Neuronal stem cell (in vitro differentiated cells): ENCODE measurements around the gene FLT1.

Source experiments
- DNase-seq: peaks from one replicate; pipeline ENCODE4 v3.0.0-alpha.2; 2013; ENCODE audit warnings: low spot score
- H2AFZ ChIP-seq: one replicate; pipeline ENCODE4 v1.6.1; 2013; ENCODE audit warnings: mild to moderate bottlenecking, low read length, inconsistent platforms
- H2AK5ac ChIP-seq: 2 replicates; pipeline ENCODE4 v1.6.1; 2013; ENCODE audit warnings: low read depth, mild to moderate bottlenecking, inconsistent platforms, low read length, moderate library complexity, mixed read lengths
- H2BK120ac ChIP-seq: 2 replicates; pipeline ENCODE4 v1.6.1; 2013; ENCODE audit warnings: low read depth, mild to moderate bottlenecking, inconsistent platforms, low read length, moderate library complexity, mixed read lengths
- H2BK12ac ChIP-seq: one replicate; pipeline ENCODE4 v1.6.1; 2013; ENCODE audit warnings: low read length, inconsistent platforms
- H2BK15ac ChIP-seq: 2 replicates; pipeline ENCODE4 v1.6.1; 2013; ENCODE audit warnings: mild to moderate bottlenecking, low read length, inconsistent platforms, mixed read lengths
- H2BK5ac ChIP-seq: one replicate; pipeline ENCODE4 v1.6.1; 2013; ENCODE audit warnings: inconsistent platforms, mild to moderate bottlenecking, low read length, moderate library complexity
- H3K14ac ChIP-seq: one replicate; pipeline ENCODE4 v1.6.1; 2013; ENCODE audit warnings: low read length, inconsistent platforms
- H3K18ac ChIP-seq: 2 replicates; pipeline ENCODE4 v1.6.1; 2013; ENCODE audit warnings: low read length, inconsistent platforms
- H3K23ac ChIP-seq: 2 replicates; pipeline ENCODE4 v1.6.1; 2013; ENCODE audit warnings: low read depth, mild to moderate bottlenecking, mixed read lengths, low read length, inconsistent platforms; ENCODE audit not compliant: poor library complexity
- H3K27ac ChIP-seq: replicated peaks from 3 replicates; pipeline ENCODE4 v1.5.1; 2013; ENCODE audit warnings: low read length, inconsistent platforms
- H3K27me3 ChIP-seq, 3 experiments: 2 replicates each; pipeline ENCODE4 v1.6.1; 2013; ENCODE audit warnings: low read length in 3 of 3, mild to moderate bottlenecking in 2 of 3, inconsistent platforms in 1 of 3, low read depth in 1 of 3, mixed read lengths in 1 of 3, moderate library complexity in 1 of 3; ENCODE audit not compliant: control insufficient read depth in 3 of 3, insufficient read depth in 3 of 3
- H3K36me3 ChIP-seq, 2 donors: replicated peaks in 1 of 2; 2 replicates each; pipeline ENCODE4 v1.6.1; 2013; ENCODE audit warnings: low read length in 2 of 2; ENCODE audit not compliant: control insufficient read depth in 2 of 2, insufficient read depth in 2 of 2
- H3K4ac ChIP-seq: 2 replicates; pipeline ENCODE4 v1.6.1; 2013; ENCODE audit warnings: inconsistent platforms, mild to moderate bottlenecking, low read length, moderate library complexity
- H3K4me1 ChIP-seq, 2 donors: 1 replicate in 1 of 2; 2 replicates in 1 of 2; pipeline ENCODE4 v1.6.1; 2013; ENCODE audit warnings: low read length in 2 of 2, low read depth in 1 of 2; ENCODE audit not compliant: control insufficient read depth in 2 of 2, insufficient read depth in 1 of 2
- H3K4me2 ChIP-seq: one replicate; pipeline ENCODE4 v1.6.1; 2013; ENCODE audit warnings: mild to moderate bottlenecking, low read length, inconsistent platforms; ENCODE audit not compliant: insufficient read depth, poor library complexity, severe bottlenecking
- H3K4me3 ChIP-seq, 2 donors: 2 replicates each; pipeline ENCODE4 v1.5.1; 2013; ENCODE audit warnings: low read length in 2 of 2, mild to moderate bottlenecking in 2 of 2, inconsistent platforms in 1 of 2, moderate library complexity in 1 of 2
- H3K79me1 ChIP-seq: one replicate; pipeline ENCODE4 v1.6.1; 2013; ENCODE audit warnings: low read depth, mild to moderate bottlenecking, inconsistent platforms, low read length, moderate library complexity
- H3K9ac ChIP-seq: one replicate; pipeline ENCODE4 v1.6.1; 2013; ENCODE audit warnings: mild to moderate bottlenecking, low read depth, low read length, inconsistent platforms; ENCODE audit not compliant: poor library complexity
- H3K9me3 ChIP-seq, 2 donors: replicated peaks in 1 of 2; 2 replicates each; pipeline versions ENCODE3 to v1.6.1; 2013; ENCODE audit warnings: low read length in 2 of 2, mild to moderate bottlenecking in 2 of 2, inconsistent platforms in 1 of 2, low read depth in 1 of 2, mixed read lengths in 1 of 2, moderate library complexity in 1 of 2; ENCODE audit not compliant: control insufficient read depth in 2 of 2, insufficient read depth in 1 of 2
- H4K8ac ChIP-seq: one replicate; pipeline ENCODE4 v1.6.1; 2013; ENCODE audit warnings: low read depth, mild to moderate bottlenecking, inconsistent platforms, low read length, moderate library complexity
- H4K91ac ChIP-seq: one replicate; pipeline ENCODE4 v1.6.1; 2013; ENCODE audit warnings: low read length, low read depth, mild to moderate bottlenecking, inconsistent platforms; ENCODE audit not compliant: poor library complexity
- WGBS, 2 donors: extraction: QIAGEN DNeasy Blood & Tissue Kit; methylation state at CpG; one replicate each; pipeline ENCODE4 v1.1.7; 2013; ENCODE audit warnings: missing lambda C conversion rate in 2 of 2, mixed read lengths in 1 of 2; ENCODE audit not compliant: insufficient read length in 2 of 2, insufficient replicate concordance in 1 of 2; ENCODE audit errors: extremely low coverage in 2 of 2; 5-methylcytosine and 5-hydroxymethylcytosine counted together

FLT1 gene

GRCh38 chr13:28316836-28317235 lies 178.1 kb downstream of the FLT1 start:
- H3K18ac ChIP-seq: no peak overlapping the region
- no peak overlapping the region for H2AK5ac ChIP-seq
- no peaks in the 10 kb centered on the region for H3K79me1 ChIP-seq
- H2BK12ac ChIP-seq: no peak overlapping the region
- H2BK120ac ChIP-seq: no peak overlapping the region
- no peak overlapping the region for H3K14ac ChIP-seq
- no peak overlapping the region for H2AFZ ChIP-seq
- DNase-seq: no peak
- no peak overlapping the region for H3K4me2 ChIP-seq
- no peak overlapping the region for H3K4ac ChIP-seq
- peak overlapping the region; percentile 6 for H2BK15ac ChIP-seq
- H3K4me1 ChIP-seq: peaks cover 7 to 9% of the 10 kb centered on the region in 2 donors
- H3K27ac ChIP-seq: no peak overlapping the region
- no peaks in the 10 kb centered on the region for H3K36me3 ChIP-seq
- no peak overlapping the region for H4K91ac ChIP-seq
- no peak overlapping the region for H3K4me3 ChIP-seq
- no peaks in the 10 kb centered on the region for H3K9me3 ChIP-seq
- WGBS, 2 donors: no CpG with 5 or more reads among the region's 7 CpGs
- no peak overlapping the region for H4K8ac ChIP-seq
- H2BK5ac ChIP-seq: no peak overlapping the region
- peaks cover 0 to 5% (median 0%) of the 10 kb centered on the region in 3 experiments for H3K27me3 ChIP-seq
- H3K23ac ChIP-seq: no peak overlapping the region
- H3K9ac ChIP-seq: no peak overlapping the region

- H2BK12ac ChIP-seq: no peak overlapping the region
- H3K4me1 ChIP-seq: peaks cover 7 to 9% of the 10 kb centered on the region in 2 donors
- H2BK5ac ChIP-seq: no peak overlapping the region
- H3K27me3 ChIP-seq: no peaks in the 10 kb centered on the region
- H2BK120ac ChIP-seq: no peak overlapping the region
- no peak overlapping the region for H3K14ac ChIP-seq
- no peak overlapping the region for H4K91ac ChIP-seq
- no peak overlapping the region for H3K23ac ChIP-seq
- DNase-seq: no peak
- no peak overlapping the region for H3K27ac ChIP-seq
- no peaks in the 10 kb centered on the region for H3K79me1 ChIP-seq
- H3K4me3 ChIP-seq: no peak overlapping the region
- peak overlapping the region; percentile 74 for H3K18ac ChIP-seq
- no peak overlapping the region for H4K8ac ChIP-seq
- no peak overlapping the region for H2BK15ac ChIP-seq
- whole genome bisulfite sequencing, 2 donors: no CpG with 5 or more reads among the region's 5 CpGs
- H3K4ac ChIP-seq: no peak overlapping the region
- no peaks in the 10 kb centered on the region for H3K9me3 ChIP-seq
- no peaks in the 10 kb centered on the region for H3K36me3 ChIP-seq
- no peak overlapping the region for H2AK5ac ChIP-seq
- H2AFZ ChIP-seq: peak overlapping the region; percentile 82
- H3K9ac ChIP-seq: no peak overlapping the region
- H3K4me2 ChIP-seq: no peak overlapping the region
Observed at GRCh38 chr13:28316129-28316528, 178.8 kb downstream of the FLT1 start.

- Histone ChIP-seq H2AK5ac (no peak overlapping the region), H3K18ac (no peak overlapping the region), H4K8ac (no peak overlapping the region), H2BK15ac (no peak overlapping the region), H2AFZ (no peak overlapping the region), H3K4ac (no peak overlapping the region), H3K36me3 (no peaks in the 10 kb centered on the region), H4K91ac (no peak overlapping the region), H3K14ac (no peak overlapping the region), H3K9ac (no peak overlapping the region), H2BK5ac (no peak overlapping the region), H3K27ac (no peak overlapping the region), H3K9me3 (no peaks in the 10 kb centered on the region), H2BK120ac (no peak overlapping the region), H3K4me1 (peaks cover 7 to 9% of the 10 kb centered on the region in 2 donors), H2BK12ac (no peak overlapping the region), H3K4me2 (no peak overlapping the region), H3K27me3 (no peaks in the 10 kb centered on the region), H3K79me1 (no peaks in the 10 kb centered on the region), H3K4me3 (no peak overlapping the region), H3K23ac (no peak overlapping the region)
- WGBS, 2 donors: no CpG with 5 or more reads among the region's 6 CpGs
- DNase-seq: no peak
Observed at GRCh38 chr13:28314879-28315278, 180.0 kb downstream of the FLT1 start.

GRCh38 chr13:28313579-28313978 lies 181.3 kb downstream of the FLT1 start:
- no peak overlapping the region for H3K4me2 ChIP-seq
- H3K23ac ChIP-seq: no peak overlapping the region
- no peak overlapping the region for H3K4ac ChIP-seq
- H2BK120ac ChIP-seq: no peak overlapping the region
- H3K18ac ChIP-seq: no peak overlapping the region
- H2AFZ ChIP-seq: no peak overlapping the region
- no peak overlapping the region for H2BK12ac ChIP-seq
- no peak overlapping the region for H3K27ac ChIP-seq
- no peak overlapping the region for H3K9ac ChIP-seq
- no peaks in the 10 kb centered on the region for H3K79me1 ChIP-seq
- H3K9me3 ChIP-seq: no peaks in the 10 kb centered on the region
- WGBS, 2 donors: no CpG with 5 or more reads among the region's 6 CpGs
- no peak overlapping the region for H2BK5ac ChIP-seq
- H3K4me3 ChIP-seq: no peak overlapping the region
- H2AK5ac ChIP-seq: no peak overlapping the region
- H3K27me3 ChIP-seq: no peaks in the 10 kb centered on the region
- no peak overlapping the region for H3K14ac ChIP-seq
- H2BK15ac ChIP-seq: no peak overlapping the region
- no peaks in the 10 kb centered on the region for H3K36me3 ChIP-seq
- no peak for DNase-seq
- H3K4me1 ChIP-seq: peaks cover 7 to 11% of the 10 kb centered on the region in 2 donors
- H4K91ac ChIP-seq: no peak overlapping the region
- no peak overlapping the region for H4K8ac ChIP-seq
